ENCODE data around the gene EFL1. TPM values are rescaled to one million over a fixed set of nuclear protein-coding genes. Genes with fewer than 3 reads are reported as not detected.

EFL1 gene
- total and polyA plus RNA-seq, 11 donors = 3.5 to 19.2 (median 15.6) TPM

- 75 to 82% (median 79%) methylated on average over 12 to 14 of the region's 14 CpGs for WGBS, 4 donors
These were observed 180.4 kb downstream of the EFL1 start for GRCh38 chr15:82081914-82082762.

GRCh38 chr15:82080774-82081173 lies 181.8 kb downstream of the EFL1 start:
- Histone ChIP-seq H3K9me3 (no peaks in the 10 kb centered on the region), H3K36me3 (no peaks in the 10 kb centered on the region), H3K27ac (no peak overlapping the region), H3K27me3 (peaks cover 0 to 19% (median 2%) of the 10 kb centered on the region in 9 donors), H3K4me3 (no peak overlapping the region), H3K4me1 (no peaks in the 10 kb centered on the region)
- intact Hi-C loops (cut with DNase I) = no loop called here
- 91 to 94% (median 93%) methylated on average over 6 of the region's 6 CpGs for WGBS, 4 donors
- no peak for DNase-seq
- TF ChIP-seq CTCF (IDR thresholded peaks at IDR 0.05) = no peak
- no peak for TF ChIP-seq POLR2A (IDR thresholded peaks at IDR 0.05)
- ATAC-seq = no peak

More at GRCh38 chr15:82081914-82082762, 180.4 kb downstream of the EFL1 start:
- Histone ChIP-seq H3K4me3 (no peak overlapping the region), H3K27ac (no peak overlapping the region), H3K27me3 (peaks cover 0 to 15% (median 0%) of the 10 kb centered on the region in 9 donors), H3K4me1 (no peaks in the 10 kb centered on the region), H3K9me3 (no peaks in the 10 kb centered on the region), H3K36me3 (no peaks in the 10 kb centered on the region)
- ATAC-seq (no peak), DNase-seq (no peak)
- no peak for TF ChIP-seq POLR2A (IDR thresholded peaks at IDR 0.05)
- TF ChIP-seq CTCF (IDR thresholded peaks at IDR 0.05) = no peak
- intact Hi-C loops (cut with DNase I) = no loop called here

Other genes with a start within 250 kb of the EFL1 start
- gene MEX3B, start 216.7 kb downstream of the EFL1 start, total RNA-seq = 1 to 10 TPM; 2.0 to 4.2 (median 3.0) TPM
- 1 to 10 TPM; 1.3 to 5.3 TPM for gene MEX3B, start 216.7 kb downstream of the EFL1 start, polyA plus RNA-seq
- gene SAXO2, start 84 bp upstream of the EFL1 start, total RNA-seq = 1 to 10 TPM in 8 of 9 donors, not detected in 1; 1.0 to 3.6 (median 2.7) TPM
- gene SAXO2, start 84 bp upstream of the EFL1 start, polyA plus RNA-seq = 1 to 10 TPM in 1 of 2 donors, under 1 TPM in 1; 0.32 to 1.6 TPM
- under 1 TPM; 0.10 to 0.84 (median 0.42) TPM for gene GOLGA6L10, start 86.7 kb upstream of the EFL1 start, total RNA-seq
- gene GOLGA6L10, start 86.7 kb upstream of the EFL1 start, polyA plus RNA-seq = 1 to 10 TPM in 1 of 2 donors, under 1 TPM in 1; 0.62 to 1.3 TPM
- 1 to 10 TPM in 5 of 9 donors, under 1 TPM in 4; 0.60 to 1.9 (median 1.1) TPM for gene GOLGA6L9, start 167.1 kb upstream of the EFL1 start, total RNA-seq
- gene GOLGA6L9, start 167.1 kb upstream of the EFL1 start, polyA plus RNA-seq = 1 to 10 TPM; 1.7 to 8.4 TPM

Data from heart left ventricle (tissue), 16 donors.